Duodenal mucosa (tissue), 2 donors: ENCODE results near the gene NAA60.
A peak's percentile ranks its signal among the peaks of the same experiment; 100 is the strongest.

ENCODE experiments used
- H3K27ac ChIP-seq: one replicate; pipeline ENCODE4 v1.7.0; 2013; ENCODE audit warnings: low read depth, low read length
- H3K27me3 ChIP-seq, 2 donors: one replicate each; pipeline ENCODE4 v1.7.0; 2013; ENCODE audit warnings: low read length in 2 of 2, control low read depth in 1 of 2; ENCODE audit not compliant: insufficient read depth in 2 of 2, control insufficient read depth in 1 of 2
- H3K36me3 ChIP-seq, 2 donors: one replicate each; pipeline ENCODE4 v1.7.0; 2013; ENCODE audit warnings: low read length in 2 of 2, control low read depth in 1 of 2; ENCODE audit not compliant: insufficient read depth in 2 of 2, control insufficient read depth in 1 of 2
- H3K4me1 ChIP-seq, 2 donors: one replicate each; pipeline ENCODE4 v1.7.0; 2013; ENCODE audit warnings: low read length in 2 of 2, control low read depth in 1 of 2; ENCODE audit not compliant: insufficient read depth in 2 of 2, control insufficient read depth in 1 of 2
- H3K4me3 ChIP-seq, 2 donors: one replicate each; pipeline ENCODE4 v1.7.0; 2013; ENCODE audit warnings: low read length in 2 of 2, low read depth in 1 of 2
- H3K9ac ChIP-seq, 2 donors: one replicate each; pipeline ENCODE4 v1.7.0; 2013; ENCODE audit warnings: low read length in 2 of 2, low read depth in 1 of 2
- H3K9me3 ChIP-seq, 2 donors: one replicate each; pipeline ENCODE4 v1.7.0; 2013; ENCODE audit warnings: low read length in 2 of 2, control low read depth in 1 of 2; ENCODE audit not compliant: control insufficient read depth in 1 of 2

The NAA60 gene

GRCh38 chr16:3439637-3440036 is 3.8 kb upstream of the NAA60 start:
- Histone ChIP-seq H3K9me3 (peaks cover 8% of the 10 kb centered on the region in 2 donors), H3K27me3 (no peaks in the 10 kb centered on the region), H3K27ac (no peak overlapping the region), H3K9ac (no peak overlapping the region), H3K36me3 (peaks cover 12 to 19% of the 10 kb centered on the region in 2 donors), H3K4me3 (no peak overlapping the region), H3K4me1 (peaks cover 7 to 8% of the 10 kb centered on the region in 2 donors)

DNA sequence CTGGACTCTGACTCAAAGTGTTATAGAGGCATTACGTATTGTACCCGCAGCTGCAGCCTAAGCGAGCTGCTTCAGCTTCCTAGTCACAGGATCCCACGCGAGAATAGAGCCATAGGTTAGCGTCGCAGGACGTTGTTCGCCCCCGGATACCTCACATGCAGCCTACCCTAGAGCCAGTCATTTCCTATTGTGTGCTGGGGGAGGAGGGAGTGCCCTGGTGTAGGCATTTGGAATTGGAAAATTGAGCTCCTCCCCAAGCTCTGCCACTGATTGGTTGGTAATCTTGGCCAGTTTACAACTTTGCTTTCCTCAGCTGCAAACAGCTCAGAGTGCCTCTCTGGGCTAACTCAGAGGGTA is 530 bp downstream of the NAA60 start:
- H3K9me3 ChIP-seq: peaks cover 5 to 8% of the 10 kb centered on the region in 2 donors

GRCh38 chr16:3454093-3454492 is 10.6 kb downstream of the NAA60 start:
- Histone ChIP-seq H3K36me3 (peaks cover 0 to 4% of the 10 kb centered on the region in 2 donors), H3K9ac (no peak overlapping the region), H3K4me3 (no peak overlapping the region), H3K9me3 (no peaks in the 10 kb centered on the region), H3K4me1 (peaks cover 4 to 5% of the 10 kb centered on the region in 2 donors), H3K27ac (no peak overlapping the region), H3K27me3 (no peaks in the 10 kb centered on the region)

More for the DNA sequence above, 530 bp downstream of the NAA60 start:
- H3K27me3 ChIP-seq: no peaks in the 10 kb centered on the region
- peaks cover 11 to 20% of the 10 kb centered on the region in 2 donors for H3K36me3 ChIP-seq
- peak overlapping the region; percentile 28 for H3K27ac ChIP-seq
- H3K9ac ChIP-seq: peak overlapping the region; percentile 74 to 78
- peak overlapping the region; percentile 69 to 88 for H3K4me3 ChIP-seq
- peaks cover 10 to 11% of the 10 kb centered on the region in 2 donors for H3K4me1 ChIP-seq

- Histone ChIP-seq H3K4me1 (peaks cover 9 to 10% of the 10 kb centered on the region in 2 donors), H3K9me3 (no peaks in the 10 kb centered on the region), H3K4me3 (no peak overlapping the region), H3K36me3 (peaks cover 0 to under 1% of the 10 kb centered on the region in 2 donors), H3K9ac (no peak overlapping the region), H3K27ac (no peak overlapping the region), H3K27me3 (no peaks in the 10 kb centered on the region)
These were observed 11.2 kb downstream of the NAA60 start for GRCh38 chr16:3454631-3455147.

DNA sequence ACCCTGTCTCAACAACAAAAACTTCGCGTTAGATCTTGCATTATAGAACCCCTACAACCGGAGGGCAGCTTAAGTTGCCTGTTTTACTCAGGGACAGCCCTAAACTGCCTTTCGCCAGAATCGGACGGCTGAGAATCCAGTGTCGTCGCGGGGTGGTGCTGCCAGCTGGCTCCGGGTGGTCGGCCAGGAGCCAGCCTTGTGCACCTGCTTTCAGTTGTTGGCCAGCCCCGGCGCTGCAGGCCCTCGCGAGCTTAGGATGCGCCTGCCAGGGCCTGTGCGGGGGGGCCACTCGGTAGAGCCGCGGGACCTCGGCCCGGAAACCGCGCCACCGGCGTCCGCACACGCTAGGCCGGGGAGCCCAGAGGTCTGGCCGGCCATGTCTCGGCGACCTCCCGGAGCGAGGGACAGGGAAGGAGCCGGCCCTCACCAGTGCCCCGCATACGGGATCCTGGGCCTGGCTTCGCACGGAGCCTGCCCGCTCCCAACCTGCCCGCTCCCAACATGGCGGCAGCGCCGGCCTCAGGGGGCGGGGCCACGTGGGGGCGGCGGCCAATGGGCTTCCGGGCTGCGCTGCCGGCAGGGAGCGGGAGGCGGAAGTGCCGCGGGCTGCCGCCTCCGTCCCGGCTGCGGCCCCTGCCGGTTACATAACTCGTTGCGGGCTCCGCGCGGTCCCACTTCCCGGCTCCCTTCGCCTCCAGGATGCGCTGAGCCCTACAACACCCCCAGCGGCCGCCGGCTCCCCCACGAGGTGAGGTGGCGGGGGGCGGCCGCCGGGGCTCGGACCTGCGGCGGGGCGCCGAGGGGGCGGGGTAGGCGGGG is 14.2 kb downstream of the NAA60 start:
- Histone ChIP-seq H3K9me3 (no peaks in the 10 kb centered on the region), H3K4me3 (peak overlapping the region; percentile 97), H3K36me3 (no peaks in the 10 kb centered on the region), H3K27ac (peak overlapping the region; percentile 96), H3K9ac (peak overlapping the region; percentile 95 to 98), H3K4me1 (peaks cover 31 to 37% of the 10 kb centered on the region in 2 donors), H3K27me3 (no peaks in the 10 kb centered on the region)

DNA sequence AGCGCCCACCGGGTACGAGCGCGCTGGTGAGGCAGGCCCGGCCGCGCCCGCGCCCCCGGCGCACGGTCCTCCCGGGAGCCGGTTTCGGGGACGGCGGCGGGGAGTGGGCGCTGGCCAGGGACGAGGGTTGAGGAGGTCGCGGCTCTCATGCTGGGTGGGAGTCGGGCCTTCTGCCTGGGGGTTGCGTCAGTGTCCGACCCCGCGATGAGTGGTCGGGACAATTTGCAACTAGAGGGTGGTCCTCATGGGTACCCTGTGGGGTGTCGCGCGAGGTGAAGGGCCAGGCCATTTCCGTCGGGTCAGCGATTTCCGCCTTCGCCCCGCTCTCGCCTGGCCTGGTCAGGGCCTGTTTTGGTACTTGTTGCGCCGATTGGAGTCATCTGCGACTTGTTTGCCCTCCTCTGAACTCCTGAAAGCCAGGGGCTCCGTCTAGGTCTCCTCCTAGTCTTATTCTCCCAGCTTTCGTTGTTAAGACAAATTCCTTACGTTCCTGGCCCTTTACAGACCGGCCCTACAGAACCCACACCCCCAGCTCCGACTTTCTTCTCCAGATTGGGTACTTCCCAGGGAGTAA is 14.9 kb downstream of the NAA60 start:
- Histone ChIP-seq H3K4me1 (peaks cover 31 to 37% of the 10 kb centered on the region in 2 donors), H3K27me3 (no peaks in the 10 kb centered on the region), H3K4me3 (peak overlapping the region; percentile 97), H3K9me3 (no peaks in the 10 kb centered on the region), H3K36me3 (no peaks in the 10 kb centered on the region), H3K9ac (peak overlapping the region; percentile 95 to 97), H3K27ac (peak overlapping the region; percentile 96)

DNA sequence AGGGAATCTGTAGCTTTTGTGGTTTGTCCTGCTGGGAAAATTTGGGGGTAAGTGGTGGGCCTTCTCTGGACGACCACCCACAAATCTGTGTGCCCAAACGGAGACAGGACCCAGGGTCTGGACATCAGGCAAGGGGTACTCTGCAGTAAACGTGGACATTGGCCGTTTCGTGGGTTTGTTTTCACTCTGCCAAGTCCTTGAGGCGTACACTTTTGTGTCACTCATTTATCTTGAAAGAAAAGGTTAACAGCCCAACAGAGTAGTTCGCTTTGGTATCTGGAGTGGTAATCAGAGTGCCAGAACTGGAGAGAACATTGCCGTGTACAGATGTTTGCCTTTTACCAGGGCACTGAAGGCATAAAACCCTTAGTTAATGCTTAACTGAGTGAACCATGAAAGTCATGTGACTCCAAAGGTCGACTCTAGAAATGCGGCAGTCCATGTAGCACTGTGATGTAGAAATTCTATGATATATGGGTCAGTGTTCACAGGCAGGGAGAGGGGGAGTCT is 15.4 kb downstream of the NAA60 start:
- peaks cover 31 to 37% of the 10 kb centered on the region in 2 donors for H3K4me1 ChIP-seq
- H3K27me3 ChIP-seq: no peaks in the 10 kb centered on the region
- no peaks in the 10 kb centered on the region for H3K36me3 ChIP-seq
- H3K9me3 ChIP-seq: no peaks in the 10 kb centered on the region
- H3K9ac ChIP-seq: peak overlapping the region; percentile 95 to 97
- H3K4me3 ChIP-seq: peak overlapping the region; percentile 97
- H3K27ac ChIP-seq: peak overlapping the region; percentile 96

GRCh38 chr16:3459401-3460090 is 16.1 kb downstream of the NAA60 start:
- peaks cover 37 to 41% of the 10 kb centered on the region in 2 donors for H3K4me1 ChIP-seq

DNA sequence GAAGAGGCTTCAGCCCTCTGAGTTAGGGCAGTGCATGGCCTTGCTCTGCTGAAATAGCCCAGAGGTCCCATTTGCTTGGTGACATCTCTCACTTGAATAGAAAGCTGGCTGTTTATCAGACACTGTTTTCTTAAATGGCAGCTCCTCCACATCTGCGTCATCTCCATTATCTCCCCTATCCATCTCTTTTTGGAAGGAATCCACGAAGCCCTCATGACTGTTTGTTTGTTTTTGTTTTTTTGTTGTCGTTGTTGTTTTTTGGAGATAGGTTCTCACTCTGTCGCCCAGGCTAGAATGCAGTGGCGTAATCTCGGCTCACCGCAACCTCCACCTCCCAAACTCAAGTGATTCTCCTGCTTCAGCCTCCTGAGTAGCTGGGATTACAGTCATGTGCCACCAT is 16.6 kb downstream of the NAA60 start:
- H3K4me1 ChIP-seq: peaks cover 39 to 41% of the 10 kb centered on the region in 2 donors
- peak overlapping the region in 1 of 2 donors; percentile 95 for H3K9ac ChIP-seq
- H3K4me3 ChIP-seq: peak overlapping the region; percentile 97
- no peaks in the 10 kb centered on the region for H3K9me3 ChIP-seq
- no peak overlapping the region for H3K27ac ChIP-seq
- no peaks in the 10 kb centered on the region for H3K27me3 ChIP-seq
- H3K36me3 ChIP-seq: no peaks in the 10 kb centered on the region

More at GRCh38 chr16:3459401-3460090, 16.1 kb downstream of the NAA60 start:
- Histone ChIP-seq H3K27ac (no peak overlapping the region), H3K36me3 (no peaks in the 10 kb centered on the region), H3K27me3 (no peaks in the 10 kb centered on the region), H3K9me3 (no peaks in the 10 kb centered on the region), H3K9ac (peak overlapping the region; percentile 27 to 95), H3K4me3 (peak overlapping the region; percentile 97)
